PC-9 (cell line): ENCODE results near the gene ANO2. TPM values are rescaled to one million over a fixed set of nuclear protein-coding genes. Genes with fewer than 3 reads are reported as not detected.

Source experiments
- BruUV-seq: library from RNA; stranded (reverse); fragments of 400-500 nt; replicated peaks from 2 replicates; lab custom pipeline; 2021; lab: Mats Ljungman, UMichigan
- CTCF ChIA-PET: fragments of 300-600 bp; sonication (Branson Sonifier 250); formaldehyde crosslinking; loops from one replicate; lab custom pipeline; 2022; ENCODE audit warnings: antibody characterized with exemption; lab: Charles Lee
- POLR2A ChIA-PET: fragments of 300-600 bp; sonication (Branson Sonifier 250); formaldehyde crosslinking; loops from one replicate; lab custom pipeline; 2022; ENCODE audit warnings: antibody characterized with exemption; ENCODE audit not compliant: unreplicated experiment; lab: Charles Lee
- DNase-seq, 2 experiments: peaks; one replicate each; pipeline versions ENCODE4 v3.0.0 to v3.0.0-alpha.2; 2015 to 2022; ENCODE audit warnings: mixed read lengths in 1 of 2
- H2AFZ ChIP-seq: fragments of 200-600 bp; sonication (generic); 2 replicates; pipeline ENCODE4 v1.8.1; 2017; ENCODE audit warnings: antibody characterized with exemption
- H3F3A ChIP-seq: fragments of 200-600 bp; sonication (generic); 2 replicates; pipeline ENCODE4 v1.8.1; 2017; ENCODE audit warnings: antibody characterized with exemption, mild to moderate bottlenecking, low read depth; ENCODE audit not compliant: insufficient read depth
- H3K27ac ChIP-seq: fragments of 200-600 bp; sonication (generic); 2 replicates; pipeline ENCODE4 v1.6.1; 2016; ENCODE audit warnings: mixed run types
- H3K27me3 ChIP-seq: fragments of 200-600 bp; sonication (generic); 2 replicates; pipeline ENCODE4 v1.6.1; 2016; ENCODE audit warnings: low read depth, mixed run types; ENCODE audit not compliant: insufficient read depth
- H3K36me3 ChIP-seq: fragments of 200-600 bp; sonication (generic); 2 replicates; pipeline ENCODE4 v1.6.1; 2016; ENCODE audit warnings: low read depth, mixed run types
- H3K4me1 ChIP-seq: fragments of 200-600 bp; sonication (generic); replicated peaks from 2 replicates; pipeline ENCODE4 v1.6.1; 2016; ENCODE audit warnings: mixed run types; ENCODE audit not compliant: insufficient read depth
- H3K4me2 ChIP-seq: fragments of 200-600 bp; sonication (generic); 2 replicates; pipeline ENCODE4 v1.6.1; 2017; ENCODE audit warnings: mixed run types
- H3K4me3 ChIP-seq: fragments of 200-600 bp; sonication (generic); 2 replicates; pipeline ENCODE4 v1.6.1; 2016; ENCODE audit warnings: mixed run types
- H3K79me2 ChIP-seq: fragments of 200-600 bp; sonication (generic); 2 replicates; pipeline ENCODE4 v1.6.1; 2017; ENCODE audit warnings: low read depth, mixed run types
- H3K9me2 ChIP-seq: fragments of 200-600 bp; sonication (generic); 2 replicates; pipeline ENCODE4 v1.8.1; 2017; ENCODE audit warnings: mild to moderate bottlenecking; ENCODE audit not compliant: insufficient read depth
- H3K9me3 ChIP-seq: fragments of 200-600 bp; sonication (generic); 2 replicates; pipeline ENCODE4 v1.8.1; 2016; ENCODE audit warnings: low read depth; ENCODE audit not compliant: insufficient read depth
- H4K20me1 ChIP-seq: fragments of 200-600 bp; sonication (generic); 2 replicates; pipeline ENCODE4 v1.8.1; 2017; ENCODE audit not compliant: insufficient read depth
- EZH2 ChIP-seq: fragments of 200-600 bp; sonication (generic); IDR thresholded peaks from 2 replicates; pipeline ENCODE4 v1.8.0; 2017; ENCODE audit warnings: antibody characterized with exemption, low read depth
- intact Hi-C: fragments of 100-400 bp; cut with micrococcal nuclease; formaldehyde crosslinking; loops from one replicate; pipeline ENCODE4 v1.10.0; 2022; ENCODE audit not compliant: unreplicated experiment
- total RNA-seq: library from RNA; stranded (reverse); gene quantifications from 2 replicates; pipeline ENCODE4 v1.2.3, GENCODE V29; 2021
- TF ChIP-seq, protein P1 (sequence below): fragments of 200-600 bp; sonication (generic); conservative IDR thresholded peaks from 2 replicates; pipeline ENCODE4 v1.6.1; 2017; ENCODE audit warnings: mixed run types, antibody characterized with exemption, mild to moderate bottlenecking, moderate library complexity

The ANO2 gene
- total RNA-seq, 1 experiment from 2014 or later, result not detected

DNA sequence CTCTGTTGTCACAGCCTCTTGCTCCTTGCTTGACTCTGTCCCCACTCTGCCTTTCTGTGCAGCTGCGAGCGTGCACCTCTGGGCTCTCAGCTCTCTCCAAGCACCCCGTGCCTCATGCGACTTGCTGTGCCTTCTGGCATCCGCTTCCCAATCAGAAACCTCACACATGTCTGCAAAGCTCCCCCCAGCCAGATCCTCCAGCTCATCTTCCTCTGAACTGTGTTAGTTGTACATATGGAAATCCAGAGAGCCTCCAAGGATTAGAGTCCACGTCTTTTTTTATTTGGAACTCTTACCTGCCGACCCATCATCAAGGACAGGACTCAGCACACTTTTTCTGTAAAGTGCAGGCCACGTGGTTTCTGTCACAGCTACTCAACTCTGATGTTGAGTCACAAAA, 70.5 kb downstream of the ANO2 start:
- Histone ChIP-seq H3K27ac (no peak overlapping the region), H3F3A (no peaks in the 10 kb centered on the region), H3K4me1 (no peaks in the 10 kb centered on the region), H2AFZ (no peak overlapping the region), H3K4me2 (no peak overlapping the region), H3K4me3 (no peak overlapping the region), H3K27me3 (peaks cover 98% of the 10 kb centered on the region), H3K9me3 (no peaks in the 10 kb centered on the region), H3K79me2 (no peaks in the 10 kb centered on the region), H3K36me3 (no peaks in the 10 kb centered on the region), H4K20me1 (no peaks in the 10 kb centered on the region), H3K9me2 (no peaks in the 10 kb centered on the region)
- no TSS peak for BruUV-seq
- intact Hi-C loops, result no loop called here
- no peak for DNase-seq
- TF ChIP-seq EZH2, result no peak
- TF ChIP-seq, protein P1, sequence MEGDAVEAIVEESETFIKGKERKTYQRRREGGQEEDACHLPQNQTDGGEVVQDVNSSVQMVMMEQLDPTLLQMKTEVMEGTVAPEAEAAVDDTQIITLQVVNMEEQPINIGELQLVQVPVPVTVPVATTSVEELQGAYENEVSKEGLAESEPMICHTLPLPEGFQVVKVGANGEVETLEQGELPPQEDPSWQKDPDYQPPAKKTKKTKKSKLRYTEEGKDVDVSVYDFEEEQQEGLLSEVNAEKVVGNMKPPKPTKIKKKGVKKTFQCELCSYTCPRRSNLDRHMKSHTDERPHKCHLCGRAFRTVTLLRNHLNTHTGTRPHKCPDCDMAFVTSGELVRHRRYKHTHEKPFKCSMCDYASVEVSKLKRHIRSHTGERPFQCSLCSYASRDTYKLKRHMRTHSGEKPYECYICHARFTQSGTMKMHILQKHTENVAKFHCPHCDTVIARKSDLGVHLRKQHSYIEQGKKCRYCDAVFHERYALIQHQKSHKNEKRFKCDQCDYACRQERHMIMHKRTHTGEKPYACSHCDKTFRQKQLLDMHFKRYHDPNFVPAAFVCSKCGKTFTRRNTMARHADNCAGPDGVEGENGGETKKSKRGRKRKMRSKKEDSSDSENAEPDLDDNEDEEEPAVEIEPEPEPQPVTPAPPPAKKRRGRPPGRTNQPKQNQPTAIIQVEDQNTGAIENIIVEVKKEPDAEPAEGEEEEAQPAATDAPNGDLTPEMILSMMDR, result no peak
- POLR2A ChIA-PET, result no interaction called here
- CTCF ChIA-PET, result no interaction called here

DNA sequence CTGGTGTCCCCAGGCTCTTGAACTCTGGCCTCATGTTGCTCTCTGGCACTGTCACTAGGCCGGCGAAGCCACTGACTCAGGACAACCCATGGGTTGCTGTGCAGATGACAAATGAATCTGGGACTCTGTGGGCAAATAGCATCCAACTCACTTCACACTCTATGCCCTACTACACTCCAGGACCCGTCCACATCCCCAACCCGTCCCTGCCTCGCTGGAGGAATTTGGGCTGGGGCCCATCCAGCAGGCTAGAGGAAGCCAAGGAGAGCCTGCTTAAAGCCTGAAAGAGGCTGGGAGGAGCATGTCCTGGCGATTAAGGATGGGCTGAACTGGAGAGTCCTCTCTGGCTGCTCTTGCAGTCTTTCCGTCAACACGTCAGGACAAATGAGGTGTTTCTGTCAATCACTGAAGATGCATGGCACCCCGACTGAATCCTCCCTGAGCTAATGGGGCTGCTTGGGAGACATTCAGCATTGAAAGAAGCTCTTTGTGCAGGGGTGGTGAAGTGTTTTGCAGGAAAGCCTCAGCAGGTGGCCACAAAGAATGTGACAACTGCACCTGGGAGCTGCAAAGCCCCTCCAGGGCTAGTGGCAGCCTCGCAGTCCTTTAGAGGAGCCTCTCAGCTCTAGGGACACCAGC, 71.7 kb downstream of the ANO2 start:
- H3K79me2 ChIP-seq, result no peaks in the 10 kb centered on the region
- no peak overlapping the region for H3K27ac ChIP-seq
- intact Hi-C loops, result no loop called here
- H3K36me3 ChIP-seq, result no peaks in the 10 kb centered on the region
- TF ChIP-seq, protein P1, result no peak
- BruUV-seq, result no TSS peak
- H3K4me3 ChIP-seq, result no peak overlapping the region
- ChIA-PET CTCF (no interaction called here), POLR2A (no interaction called here)
- no peaks in the 10 kb centered on the region for H3F3A ChIP-seq
- DNase-seq, result no peak
- no peaks in the 10 kb centered on the region for H3K9me2 ChIP-seq
- no peaks in the 10 kb centered on the region for H4K20me1 ChIP-seq
- no peaks in the 10 kb centered on the region for H3K4me1 ChIP-seq
- H3K27me3 ChIP-seq, result peaks cover 98% of the 10 kb centered on the region
- no peak overlapping the region for H2AFZ ChIP-seq
- no peak overlapping the region for H3K4me2 ChIP-seq
- H3K9me3 ChIP-seq, result no peaks in the 10 kb centered on the region

DNA sequence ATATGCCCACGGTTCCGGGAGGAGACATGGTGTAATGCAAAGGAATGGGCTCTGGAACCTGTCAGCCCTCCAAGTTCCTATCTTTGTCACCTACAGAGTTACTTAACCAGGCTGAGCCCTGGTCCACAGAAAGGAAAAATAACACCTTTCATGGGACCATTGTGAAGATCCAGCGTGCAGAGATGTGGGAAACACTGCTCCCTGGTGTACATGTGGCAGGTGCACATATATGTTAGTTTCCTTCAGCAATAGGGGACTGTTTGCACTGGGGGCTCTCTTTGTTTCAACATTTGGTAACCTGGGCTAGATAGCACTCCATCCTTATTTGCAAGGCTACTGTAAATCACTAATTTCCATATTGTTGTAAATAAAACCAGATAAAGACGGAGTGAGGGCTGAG, 72.3 kb downstream of the ANO2 start:
- Histone ChIP-seq H3K79me2 (no peaks in the 10 kb centered on the region), H3F3A (no peaks in the 10 kb centered on the region), H3K4me2 (no peak overlapping the region), H3K4me1 (no peaks in the 10 kb centered on the region), H3K9me2 (no peaks in the 10 kb centered on the region), H3K4me3 (no peak overlapping the region), H4K20me1 (no peaks in the 10 kb centered on the region), H2AFZ (no peak overlapping the region), H3K36me3 (no peaks in the 10 kb centered on the region), H3K9me3 (no peaks in the 10 kb centered on the region), H3K27ac (no peak overlapping the region), H3K27me3 (peaks cover 93% of the 10 kb centered on the region)
- DNase-seq, result no peak
- POLR2A ChIA-PET, result no interaction called here
- TF ChIP-seq EZH2, result no peak
- TF ChIP-seq, protein P1, result no peak; the same call in 1 of the 2 replicates
- intact Hi-C loops, result no loop called here
- CTCF ChIA-PET, result no interaction called here
- BruUV-seq, result no TSS peak
